Thyroid gland (tissue), 4 donors: ENCODE results near the gene WDFY2.

Experiments
- POLR2A ChIP-seq, 2 donors: fragments of 450-650 bp; IDR thresholded peaks; one replicate each; pipeline ENCODE4 v1.6.1; 2017; ENCODE audit warnings: antibody characterized with exemption in 2 of 2, mild to moderate bottlenecking in 2 of 2, moderate library complexity in 1 of 2
- TF ChIP-seq, protein P1 (sequence below), 6 experiments: fragments of 200-600 bp in 3 of 6; fragments of 450-650 bp in 3 of 6; sonication (generic) in 3 of 6; IDR thresholded peaks; one replicate each; pipeline ENCODE4 v1.5.1; 2016 to 2019; ENCODE audit warnings: antibody characterized with exemption in 6 of 6, mild to moderate bottlenecking in 2 of 6, inconsistent platforms in 1 of 6, moderate library complexity in 1 of 6

DNA sequence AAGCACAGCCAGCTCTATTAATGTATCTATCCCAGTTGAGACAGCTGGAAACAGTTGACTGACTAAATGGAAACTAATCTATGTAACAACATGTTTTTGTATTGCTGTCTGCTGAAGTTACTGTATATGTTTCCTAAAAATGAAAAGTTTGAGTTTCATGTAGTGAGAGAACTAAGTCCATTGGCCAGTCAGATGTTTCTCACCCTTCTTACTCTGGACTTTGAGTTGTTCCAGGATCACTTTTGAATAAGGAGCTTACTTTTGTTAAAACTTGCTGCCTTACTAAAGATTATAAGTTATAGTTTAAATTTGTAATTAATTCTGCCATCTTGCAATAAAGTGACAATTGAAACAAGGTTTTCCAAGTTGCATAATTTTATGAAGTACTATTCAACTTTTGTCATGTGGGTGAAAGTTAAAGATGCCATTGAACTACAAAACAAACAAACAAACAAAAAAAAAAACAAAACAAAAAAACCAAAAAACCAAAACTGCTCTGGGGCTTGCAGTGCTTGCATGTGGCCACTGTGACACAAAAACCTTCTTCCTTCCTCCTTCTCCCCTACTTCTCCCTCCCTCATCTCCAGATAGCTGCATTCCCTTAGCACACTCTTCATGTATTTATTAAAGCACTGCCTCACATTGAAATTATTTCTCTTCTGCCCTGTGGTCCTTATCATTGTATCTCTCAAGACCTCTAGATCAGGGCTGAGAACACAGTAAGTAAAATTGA lies 15.3 kb downstream of the WDFY2 start:
- TF ChIP-seq, protein P1, sequence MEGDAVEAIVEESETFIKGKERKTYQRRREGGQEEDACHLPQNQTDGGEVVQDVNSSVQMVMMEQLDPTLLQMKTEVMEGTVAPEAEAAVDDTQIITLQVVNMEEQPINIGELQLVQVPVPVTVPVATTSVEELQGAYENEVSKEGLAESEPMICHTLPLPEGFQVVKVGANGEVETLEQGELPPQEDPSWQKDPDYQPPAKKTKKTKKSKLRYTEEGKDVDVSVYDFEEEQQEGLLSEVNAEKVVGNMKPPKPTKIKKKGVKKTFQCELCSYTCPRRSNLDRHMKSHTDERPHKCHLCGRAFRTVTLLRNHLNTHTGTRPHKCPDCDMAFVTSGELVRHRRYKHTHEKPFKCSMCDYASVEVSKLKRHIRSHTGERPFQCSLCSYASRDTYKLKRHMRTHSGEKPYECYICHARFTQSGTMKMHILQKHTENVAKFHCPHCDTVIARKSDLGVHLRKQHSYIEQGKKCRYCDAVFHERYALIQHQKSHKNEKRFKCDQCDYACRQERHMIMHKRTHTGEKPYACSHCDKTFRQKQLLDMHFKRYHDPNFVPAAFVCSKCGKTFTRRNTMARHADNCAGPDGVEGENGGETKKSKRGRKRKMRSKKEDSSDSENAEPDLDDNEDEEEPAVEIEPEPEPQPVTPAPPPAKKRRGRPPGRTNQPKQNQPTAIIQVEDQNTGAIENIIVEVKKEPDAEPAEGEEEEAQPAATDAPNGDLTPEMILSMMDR (IDR thresholded peaks at IDR 0.05), result no peak
- TF ChIP-seq POLR2A (IDR thresholded peaks at IDR 0.05), result no peak
